ENCODE results near the gene ANKRD40.
A peak's percentile ranks its signal among the peaks of the same experiment; 100 is the strongest.

ANKRD40 gene

GRCh38 chr17:50660887-50661345 lies 46.8 kb downstream of the ANKRD40 start:
- TF ChIP-seq GATA3 (IDR thresholded peaks at IDR 0.05; ENCODE audit: low read depth, low read length) (no peak), GATA2 (IDR thresholded peaks at IDR 0.05; ENCODE audit: low read depth, low read length) (no peak)

GRCh38 chr17:50660042-50660886 lies 47.5 kb downstream of the ANKRD40 start:
- no peak for TF ChIP-seq GATA3 (IDR thresholded peaks at IDR 0.05; ENCODE audit: low read depth, low read length)
- peak; percentile 91 for TF ChIP-seq GATA2 (IDR thresholded peaks at IDR 0.05; ENCODE audit: low read depth, low read length)

GRCh38 chr17:50659179-50659578 lies 48.5 kb downstream of the ANKRD40 start:
- TF ChIP-seq GATA2 (IDR thresholded peaks at IDR 0.05; ENCODE audit: low read depth, low read length), result no peak
- TF ChIP-seq GATA3 (IDR thresholded peaks at IDR 0.05; ENCODE audit: low read depth, low read length), result no peak

GRCh38 chr17:50658616-50659015 lies 49.1 kb downstream of the ANKRD40 start:
- TF ChIP-seq GATA3 (IDR thresholded peaks at IDR 0.05; ENCODE audit: low read depth, low read length) (no peak), GATA2 (IDR thresholded peaks at IDR 0.05; ENCODE audit: low read depth, low read length) (no peak)

GRCh38 chr17:50657627-50658026 lies 50.1 kb downstream of the ANKRD40 start:
- TF ChIP-seq GATA3 (IDR thresholded peaks at IDR 0.05; ENCODE audit: low read depth, low read length) (no peak), GATA2 (IDR thresholded peaks at IDR 0.05; ENCODE audit: low read depth, low read length) (no peak)

GRCh38 chr17:50657054-50657453 lies 50.7 kb downstream of the ANKRD40 start:
- TF ChIP-seq GATA2 (IDR thresholded peaks at IDR 0.05; ENCODE audit: low read depth, low read length) (no peak), GATA3 (IDR thresholded peaks at IDR 0.05; ENCODE audit: low read depth, low read length) (no peak)

- TF ChIP-seq GATA3 (IDR thresholded peaks at IDR 0.05; ENCODE audit: low read depth, low read length), result no peak
- TF ChIP-seq GATA2 (IDR thresholded peaks at IDR 0.05; ENCODE audit: low read depth, low read length), result no peak
These were observed 51.2 kb downstream of the ANKRD40 start for GRCh38 chr17:50656509-50656908.

GRCh38 chr17:50653738-50654137 lies 54.0 kb downstream of the ANKRD40 start:
- no peak for TF ChIP-seq GATA2 (IDR thresholded peaks at IDR 0.05; ENCODE audit: low read depth, low read length)
- no peak for TF ChIP-seq GATA3 (IDR thresholded peaks at IDR 0.05; ENCODE audit: low read depth, low read length)

GRCh38 chr17:50651661-50652060 lies 56.1 kb downstream of the ANKRD40 start:
- TF ChIP-seq GATA3 (IDR thresholded peaks at IDR 0.05; ENCODE audit: low read depth, low read length), result no peak
- no peak for TF ChIP-seq GATA2 (IDR thresholded peaks at IDR 0.05; ENCODE audit: low read depth, low read length)

GRCh38 chr17:50649042-50649908 lies 58.4 kb downstream of the ANKRD40 start:
- TF ChIP-seq GATA3 (IDR thresholded peaks at IDR 0.05; ENCODE audit: low read depth, low read length), result no peak
- TF ChIP-seq GATA2 (IDR thresholded peaks at IDR 0.05; ENCODE audit: low read depth, low read length), result no peak

GRCh38 chr17:50647187-50647586 lies 60.5 kb downstream of the ANKRD40 start:
- no peak for TF ChIP-seq GATA3 (IDR thresholded peaks at IDR 0.05; ENCODE audit: low read depth, low read length)
- TF ChIP-seq GATA2 (IDR thresholded peaks at IDR 0.05; ENCODE audit: low read depth, low read length), result no peak

GRCh38 chr17:50645748-50646682 lies 61.7 kb downstream of the ANKRD40 start:
- TF ChIP-seq GATA2 (IDR thresholded peaks at IDR 0.05; ENCODE audit: low read depth, low read length), result no peak
- no peak for TF ChIP-seq GATA3 (IDR thresholded peaks at IDR 0.05; ENCODE audit: low read depth, low read length)
